GM11168 (cell line): Measurements from ENCODE around the gene SMAD9.

Source experiments
- in situ Hi-C: fragments of 300-500 bp; cut with MboI; formaldehyde crosslinking; loops from one replicate; pipeline ENCODE4 v1.12.0; 2022; ENCODE audit warnings: low sequenced_read_pairs; ENCODE audit not compliant: unreplicated experiment

The SMAD9 gene

GRCh38 chr13:36822785-36823184 is 97.3 kb downstream of the SMAD9 start:
- in situ Hi-C loops: no loop called here

GRCh38 chr13:36820222-36820621 is 99.8 kb downstream of the SMAD9 start:
- in situ Hi-C loops: no loop called here

GRCh38 chr13:36819739-36820090 is 100.3 kb downstream of the SMAD9 start:
- in situ Hi-C loops: no loop called here

- in situ Hi-C loops: no loop called here
Measured at GRCh38 chr13:36818804-36819738, 101.0 kb downstream of the SMAD9 start, which contains the start of gene RFXAP. TSS of gene RFXAP (plus strand) at chr13:36819222. CDS start at chr13:36819358, 136 bp downstream.

- in situ Hi-C loops: no loop called here
Measured at GRCh38 chr13:36817996-36818803, 101.8 kb downstream of the SMAD9 start.

- in situ Hi-C loops: no loop called here
Measured at GRCh38 chr13:36815062-36815461, 105.0 kb downstream of the SMAD9 start.

GRCh38 chr13:36814465-36814864 is 105.6 kb downstream of the SMAD9 start:
- in situ Hi-C loops: no loop called here

GRCh38 chr13:36813225-36813624 is 106.8 kb downstream of the SMAD9 start:
- in situ Hi-C loops: no loop called here

GRCh38 chr13:36807616-36808015 is 112.4 kb downstream of the SMAD9 start:
- in situ Hi-C loops: no loop called here

GRCh38 chr13:36806102-36806501 is 113.9 kb downstream of the SMAD9 start:
- in situ Hi-C loops: no loop called here

GRCh38 chr13:36804588-36804987 is 115.5 kb downstream of the SMAD9 start:
- in situ Hi-C loops: no loop called here

GRCh38 chr13:36801035-36801434 is 119.0 kb downstream of the SMAD9 start:
- in situ Hi-C loops: no loop called here

GRCh38 chr13:36796052-36796451 is 124.0 kb downstream of the SMAD9 start:
- in situ Hi-C loops: no loop called here

GRCh38 chr13:36795463-36795862 is 124.6 kb downstream of the SMAD9 start:
- in situ Hi-C loops: no loop called here
